GM19455 (cell line): ENCODE results near the gene ARFGAP3.

Experiments used
- ATAC-seq: cut with Tn5 transposase; IDR thresholded peaks from one replicate; pipeline ENCODE4 v1.9.1; 2021; ENCODE audit not compliant: unreplicated experiment

Gene ARFGAP3

DNA sequence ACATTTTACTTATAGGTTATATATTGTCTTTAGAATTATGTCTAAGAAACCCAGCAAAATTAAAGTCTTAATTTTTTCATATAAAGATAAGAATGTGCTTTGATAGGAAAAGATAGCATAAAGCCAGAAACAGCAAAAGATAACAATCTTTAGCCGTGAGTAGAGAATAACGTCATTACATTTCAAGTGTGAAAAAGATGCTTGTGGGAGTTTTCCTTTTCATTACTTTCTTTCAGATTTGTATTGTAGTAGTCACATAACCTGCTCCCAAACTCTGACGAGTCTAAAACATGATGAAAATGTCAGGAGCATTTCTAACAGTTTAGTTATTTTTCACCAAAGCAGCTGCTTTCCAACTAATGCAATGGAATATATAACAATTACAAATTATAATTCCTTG, 31.3 kb downstream of the ARFGAP3 start:
- ATAC-seq, result no peak

- no peak for ATAC-seq
Measured at GRCh38 chr22:42821386-42821785, 35.7 kb downstream of the ARFGAP3 start.

GRCh38 chr22:42820045-42820763, 36.9 kb downstream of the ARFGAP3 start:
- no peak for ATAC-seq

GRCh38 chr22:42819412-42820044, 37.5 kb downstream of the ARFGAP3 start:
- no peak for ATAC-seq

- ATAC-seq, result no peak
Measured at GRCh38 chr22:42817556-42817955, 39.5 kb downstream of the ARFGAP3 start.

DNA sequence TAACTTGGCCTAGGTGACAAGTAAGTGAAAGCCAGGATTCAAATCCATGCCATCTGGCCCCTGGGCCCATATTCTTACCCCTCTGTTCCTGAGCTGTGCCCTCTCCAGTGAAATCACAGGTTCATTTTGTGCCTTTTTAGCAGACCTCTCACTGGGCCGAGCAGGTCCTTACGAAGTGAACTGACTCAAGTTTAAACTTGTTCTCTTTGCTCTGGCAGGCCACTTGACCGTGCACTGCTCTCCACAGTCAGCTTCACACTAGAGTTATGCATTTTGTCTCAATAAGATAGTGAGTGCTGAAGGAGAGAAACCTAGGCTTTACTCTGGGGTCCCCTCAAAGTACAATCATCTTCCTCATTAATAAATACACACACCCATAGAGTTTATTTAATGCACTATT, 40.7 kb downstream of the ARFGAP3 start:
- no peak for ATAC-seq

DNA sequence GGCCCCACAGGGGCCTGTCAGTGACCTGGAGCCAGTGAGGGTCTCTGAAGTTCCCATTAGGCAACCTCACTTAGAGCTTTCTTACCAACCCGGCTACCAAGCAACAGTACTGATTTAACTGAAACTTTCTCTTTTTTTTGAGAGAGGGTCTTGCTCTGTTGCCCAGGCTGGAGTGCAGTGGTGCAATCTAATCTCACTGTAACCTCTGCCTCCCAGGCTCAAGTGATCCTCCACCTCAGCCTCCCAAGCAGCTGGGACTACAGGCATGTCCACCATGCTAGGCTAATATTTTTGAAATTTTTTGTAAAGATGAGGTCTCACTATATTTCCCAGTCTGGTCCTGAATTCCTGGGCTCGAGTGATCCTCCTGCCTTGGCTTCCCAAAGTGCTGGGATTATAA, 42.5 kb downstream of the ARFGAP3 start:
- no peak for ATAC-seq

- ATAC-seq, result no peak
Measured at GRCh38 chr22:42814215-42814614, 42.9 kb downstream of the ARFGAP3 start.

DNA sequence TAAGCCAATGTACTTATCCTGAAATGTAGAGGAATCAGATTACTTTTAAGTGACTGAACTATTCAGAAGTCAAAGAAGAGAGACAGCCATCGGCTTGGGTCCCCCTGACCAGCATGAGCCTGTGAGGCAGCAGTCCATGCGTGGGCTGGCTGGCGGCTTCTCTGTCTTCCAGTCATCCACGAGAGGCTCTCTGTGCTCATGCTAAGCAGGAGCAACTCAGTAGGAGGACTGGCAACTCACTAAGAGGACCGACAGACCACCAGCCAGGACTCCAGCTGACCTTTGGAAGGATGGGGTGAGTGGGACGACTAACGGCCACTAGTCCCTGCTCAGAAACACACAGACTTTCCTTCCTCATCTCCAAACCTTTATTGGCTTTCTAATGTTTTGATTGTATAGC, 43.6 kb downstream of the ARFGAP3 start:
- no peak for ATAC-seq

DNA sequence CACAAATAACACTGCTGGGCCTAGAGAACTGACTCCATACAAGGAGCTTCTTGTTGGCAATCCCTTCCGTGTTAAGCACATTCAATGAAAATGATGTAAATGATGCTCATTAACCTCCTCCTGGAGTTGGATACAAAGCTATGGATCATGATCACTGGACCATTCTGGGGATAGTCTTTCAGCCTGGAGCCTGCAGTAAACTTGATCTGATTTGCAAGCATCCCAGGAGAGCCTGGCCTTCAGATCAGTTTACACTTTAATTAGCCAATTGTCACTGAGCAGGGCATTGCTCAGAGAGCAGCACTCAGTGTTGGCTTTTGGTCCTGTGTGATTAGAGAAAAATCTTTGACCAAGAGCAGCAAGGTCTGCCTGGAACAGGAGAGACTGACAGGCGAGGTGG, 45.6 kb downstream of the ARFGAP3 start:
- no peak for ATAC-seq

GRCh38 chr22:42808521-42808920, 48.6 kb downstream of the ARFGAP3 start:
- ATAC-seq, result no peak

GRCh38 chr22:42807185-42807584, 49.9 kb downstream of the ARFGAP3 start:
- no peak for ATAC-seq

GRCh38 chr22:42805998-42806830, 50.9 kb downstream of the ARFGAP3 start:
- no peak for ATAC-seq

GRCh38 chr22:42805016-42805997, 51.8 kb downstream of the ARFGAP3 start:
- ATAC-seq, result no peak

DNA sequence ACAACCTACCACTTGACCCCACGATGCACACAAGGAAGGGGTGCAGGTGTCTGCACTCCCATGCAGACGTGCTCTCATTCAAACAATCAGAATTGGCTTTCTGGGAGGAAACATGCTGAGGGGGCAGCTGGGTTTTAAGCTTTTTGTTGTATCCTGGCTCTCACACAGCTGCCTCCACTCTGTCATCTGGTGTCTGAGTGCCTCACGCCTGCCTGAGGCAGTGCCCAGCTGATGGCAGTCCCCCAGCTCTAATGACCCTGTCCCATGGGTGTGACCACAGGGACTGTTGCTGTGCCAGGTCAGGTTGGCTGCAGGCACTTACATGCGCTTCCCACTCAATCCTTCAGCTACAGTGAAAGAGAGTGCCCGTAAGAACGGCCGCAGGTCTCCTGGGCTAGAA, 53.7 kb downstream of the ARFGAP3 start:
- no peak for ATAC-seq

GRCh38 chr22:42801252-42802080, 55.6 kb downstream of the ARFGAP3 start:
- ATAC-seq, result no peak

- no peak for ATAC-seq
Measured at GRCh38 chr22:42800451-42801251, 56.4 kb downstream of the ARFGAP3 start.

GRCh38 chr22:42799461-42800405, 57.3 kb downstream of the ARFGAP3 start:
- ATAC-seq, result no peak
